ENCODE results near the gene PRKCE.

Gene PRKCE

DNA sequence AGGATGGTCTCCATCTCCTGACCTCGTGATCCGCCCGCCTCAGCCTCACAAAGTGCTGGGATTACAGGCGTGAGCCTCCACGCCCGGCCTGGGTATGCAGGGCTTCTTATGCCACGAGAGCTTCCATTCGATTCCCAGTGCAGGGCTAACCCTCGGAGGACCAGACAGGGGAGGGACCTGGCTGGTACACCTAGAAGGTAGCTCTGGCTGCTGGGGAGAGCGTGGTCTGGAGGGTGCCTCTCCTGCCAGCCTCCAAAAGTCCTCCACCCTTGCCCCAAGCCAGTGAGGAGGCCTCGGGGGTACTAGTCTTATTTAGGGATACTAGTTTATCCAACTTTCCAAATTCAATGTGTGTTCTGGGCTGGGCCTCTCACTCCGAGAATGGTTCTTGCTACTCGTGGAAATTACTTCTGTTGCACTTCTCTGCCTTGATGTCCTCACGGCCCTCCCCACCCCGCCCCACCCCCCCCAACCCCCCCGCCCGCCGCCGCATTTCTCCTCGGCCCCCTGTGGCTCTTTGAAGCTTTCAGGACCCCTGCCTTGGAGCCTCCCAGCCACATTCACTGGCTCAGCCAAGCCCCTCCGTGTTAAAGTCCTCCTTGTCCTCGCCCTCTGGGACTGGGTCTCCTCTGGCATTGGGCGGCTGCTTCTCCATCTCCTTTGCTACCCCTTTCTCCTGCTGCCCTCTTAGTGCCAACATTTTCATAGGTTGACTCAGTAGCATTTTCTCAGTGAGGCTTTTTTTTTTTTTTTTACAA, 502.7 kb downstream of the PRKCE start:
- no peak for DNase-seq (ENCODE audit: extremely low read depth in 1 of 2, low read depth in 1 of 2)

DNA sequence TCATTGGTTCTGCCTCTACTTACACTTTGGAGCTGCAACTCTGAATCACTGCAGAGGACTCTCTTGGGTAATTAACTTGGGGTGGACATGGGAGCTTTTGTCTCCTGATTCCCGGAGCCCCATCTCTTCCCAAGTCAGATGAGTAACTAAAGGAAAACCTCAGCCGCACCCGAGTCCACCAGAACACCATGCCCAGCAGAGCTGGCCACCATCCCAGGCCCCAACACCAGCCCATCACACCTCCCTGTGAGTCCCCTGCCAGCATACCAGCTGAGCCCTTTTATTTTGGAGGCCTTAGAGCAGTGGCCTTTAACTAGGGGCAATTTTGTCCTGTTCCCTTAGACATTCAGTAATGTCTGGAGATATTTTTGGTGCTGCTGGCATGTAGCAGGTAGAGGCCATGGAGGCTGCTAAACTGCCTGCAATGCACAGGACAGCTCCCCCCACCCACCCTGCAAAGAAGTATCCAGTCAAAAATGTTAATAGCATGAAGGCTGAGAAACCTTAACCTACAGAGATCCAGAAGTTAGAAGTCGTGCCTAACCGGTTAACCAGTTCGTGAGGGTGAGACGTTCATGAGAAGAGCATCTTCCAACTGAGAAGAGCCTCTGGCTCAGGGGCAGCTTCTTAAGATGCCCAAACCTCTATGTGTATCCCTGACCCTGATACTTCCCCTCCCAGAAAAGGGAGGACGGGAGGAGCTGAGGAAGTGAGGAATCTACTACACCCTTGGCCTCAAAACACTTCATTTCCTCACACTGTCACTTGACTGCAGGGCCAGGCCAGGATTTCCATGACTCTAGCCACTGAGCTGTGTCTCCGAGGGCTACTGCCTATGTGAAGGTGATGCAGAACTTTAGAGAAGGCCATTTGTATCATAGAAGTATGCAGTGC, 505.8 kb downstream of the PRKCE start:
- DNase-seq (ENCODE audit: extremely low read depth in 1 of 2, low read depth in 1 of 2): no peak

DNA sequence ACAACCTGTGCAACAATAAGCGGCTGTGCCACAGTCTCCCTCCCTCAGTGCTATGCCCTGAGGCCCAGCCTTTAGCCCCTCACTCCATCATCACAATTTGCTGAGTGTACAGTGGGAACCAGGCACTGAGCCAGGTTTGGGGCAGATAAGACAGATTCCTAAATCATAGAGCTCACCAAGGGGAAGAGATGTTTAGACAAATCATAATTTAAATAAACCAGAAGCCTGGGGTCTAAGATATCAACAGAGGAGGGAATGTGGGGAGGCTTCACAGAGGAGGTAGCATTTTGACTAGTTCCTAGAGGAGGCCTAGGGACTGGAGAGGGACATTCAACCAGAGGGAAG, 506.5 kb downstream of the PRKCE start:
- DNase-seq (ENCODE audit: extremely low read depth in 1 of 2, low read depth in 1 of 2): no peak

DNA sequence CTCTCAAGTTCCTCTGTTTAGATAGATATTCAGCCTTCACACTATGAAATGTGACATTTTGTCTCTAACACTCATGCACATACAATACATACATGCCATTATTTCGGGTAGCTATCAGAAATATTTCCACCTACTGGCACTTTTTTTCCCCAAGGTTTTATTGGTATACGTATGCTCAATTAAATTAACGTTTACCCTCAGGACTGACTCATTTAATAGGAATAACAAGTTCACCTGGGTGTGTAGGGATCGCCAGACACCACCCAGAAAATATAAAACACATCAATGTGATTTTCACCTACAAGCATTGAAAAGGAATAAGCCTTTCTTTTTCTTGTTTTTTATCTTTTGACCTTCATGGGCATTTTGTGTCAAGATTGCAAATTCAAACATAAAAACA, 507.2 kb downstream of the PRKCE start:
- no peak for DNase-seq (ENCODE audit: extremely low read depth in 1 of 2, low read depth in 1 of 2)

DNA sequence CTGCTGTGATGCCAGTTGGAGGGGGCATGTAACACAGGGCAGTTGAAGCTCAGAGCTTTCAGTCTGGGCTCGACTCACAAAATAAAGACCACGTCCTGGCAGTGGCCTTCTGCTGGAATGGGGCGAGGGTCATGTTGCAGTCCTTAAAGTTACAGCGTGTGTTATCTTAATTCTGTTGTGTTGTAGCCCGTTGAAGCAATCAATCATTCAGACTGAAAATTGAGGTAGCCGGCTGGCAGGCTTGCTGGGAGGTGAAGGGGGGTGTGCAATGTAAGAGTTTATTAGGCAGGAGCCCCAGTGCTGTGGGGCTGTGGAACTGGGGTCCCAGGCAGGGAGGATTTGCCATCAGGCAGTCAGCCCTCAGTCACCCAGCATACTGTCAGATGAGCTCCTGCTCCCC, 508.9 kb downstream of the PRKCE start:
- no peak for DNase-seq (ENCODE audit: extremely low read depth in 1 of 2, low read depth in 1 of 2)

DNA sequence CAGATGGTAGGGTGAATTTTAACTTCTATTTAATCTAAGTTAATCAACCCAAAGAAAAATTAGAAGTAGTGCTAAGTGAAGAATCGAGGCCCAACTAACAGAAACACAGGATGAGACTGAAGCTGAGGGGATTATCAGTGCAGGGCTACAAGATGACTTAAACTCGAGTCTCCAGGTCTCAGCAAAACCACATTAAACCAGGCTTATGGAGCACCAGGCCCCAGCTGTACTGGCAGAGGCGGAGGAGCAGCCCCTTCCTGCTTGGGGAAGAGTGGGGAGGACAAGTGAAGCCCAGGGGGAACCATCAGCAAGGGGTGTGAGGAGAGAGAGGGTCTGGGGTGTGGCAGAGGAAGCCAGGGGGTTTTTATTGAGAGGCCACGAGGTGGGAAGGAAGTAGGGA, 509.8 kb downstream of the PRKCE start:
- DNase-seq (ENCODE audit: extremely low read depth in 1 of 2, low read depth in 1 of 2): no peak

DNA sequence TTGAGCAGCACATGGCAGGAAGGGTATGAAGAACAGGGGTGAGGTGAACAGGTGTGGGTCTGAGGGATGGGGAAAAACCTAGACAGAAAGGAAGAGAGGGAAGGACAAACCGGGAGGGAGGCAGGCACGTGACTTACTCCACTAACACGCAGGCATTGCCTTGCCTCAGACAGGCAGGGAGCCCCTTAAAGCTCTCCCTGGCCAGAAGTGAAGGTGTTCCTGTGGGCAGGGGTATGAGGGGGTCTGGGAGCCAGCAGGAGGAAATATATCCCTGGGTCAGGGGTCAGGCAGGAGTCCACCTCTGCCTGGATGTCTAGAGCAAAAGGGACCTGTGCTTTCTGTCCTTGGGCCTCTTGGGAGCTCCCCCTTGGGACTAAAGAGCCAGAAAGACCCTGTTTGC, 510.4 kb downstream of the PRKCE start:
- no peak for DNase-seq (ENCODE audit: extremely low read depth in 1 of 2, low read depth in 1 of 2)

DNA sequence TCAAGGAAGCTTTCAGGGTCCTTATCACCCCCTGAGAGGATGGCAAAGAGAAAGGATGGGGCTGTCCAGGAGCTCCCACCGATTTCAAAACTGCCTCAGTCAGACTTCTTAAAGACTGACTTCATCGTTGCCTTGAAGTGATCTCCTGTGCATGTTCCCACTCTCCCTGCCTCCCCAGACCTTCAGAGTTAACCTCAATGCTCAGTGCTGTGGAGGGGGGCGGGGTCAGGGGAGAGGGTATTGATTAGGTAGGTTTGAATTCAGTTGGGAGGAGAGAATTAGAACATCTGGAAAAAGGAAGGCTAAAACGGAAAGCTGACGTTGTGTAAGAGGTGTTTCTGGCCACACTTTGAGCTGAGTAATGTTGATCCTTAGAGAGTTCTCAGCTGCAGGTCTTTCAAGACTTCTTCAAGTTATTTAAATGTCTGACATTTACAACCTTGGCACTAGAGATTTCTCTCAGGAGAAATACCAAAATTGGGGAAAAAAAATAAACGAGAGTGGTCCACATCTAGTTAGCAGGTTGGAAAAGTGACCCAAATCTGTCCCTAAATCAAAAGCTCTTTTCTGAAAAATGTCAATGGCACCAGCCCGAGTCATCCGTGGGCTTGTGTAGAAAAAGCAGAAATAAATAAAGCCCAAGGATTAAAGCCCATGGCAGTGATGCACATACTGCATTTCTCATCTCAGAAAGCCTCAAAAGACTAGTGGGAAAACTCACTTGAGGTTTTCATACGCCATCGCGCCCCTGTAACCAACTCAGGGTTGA, 511.0 kb downstream of the PRKCE start:
- no peak for DNase-seq (ENCODE audit: extremely low read depth in 1 of 2, low read depth in 1 of 2)

DNA sequence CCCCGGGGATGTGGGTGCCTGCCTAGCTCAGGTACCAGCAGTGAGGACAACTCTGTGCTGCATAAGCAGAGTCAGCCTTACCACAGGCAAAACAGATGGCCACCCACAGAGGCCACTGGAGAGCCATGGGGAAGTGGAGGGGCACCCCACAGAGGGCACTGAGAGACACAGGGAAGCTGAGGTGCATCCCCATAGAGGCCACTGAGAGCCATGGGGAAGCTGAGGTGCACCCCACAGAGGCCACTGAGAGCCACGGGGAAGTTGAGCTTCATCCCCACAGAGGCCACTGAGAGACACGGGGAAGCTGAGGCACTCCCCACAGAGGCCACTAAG, 511.6 kb downstream of the PRKCE start:
- DNase-seq (ENCODE audit: extremely low read depth in 1 of 2, low read depth in 1 of 2): no peak

DNA sequence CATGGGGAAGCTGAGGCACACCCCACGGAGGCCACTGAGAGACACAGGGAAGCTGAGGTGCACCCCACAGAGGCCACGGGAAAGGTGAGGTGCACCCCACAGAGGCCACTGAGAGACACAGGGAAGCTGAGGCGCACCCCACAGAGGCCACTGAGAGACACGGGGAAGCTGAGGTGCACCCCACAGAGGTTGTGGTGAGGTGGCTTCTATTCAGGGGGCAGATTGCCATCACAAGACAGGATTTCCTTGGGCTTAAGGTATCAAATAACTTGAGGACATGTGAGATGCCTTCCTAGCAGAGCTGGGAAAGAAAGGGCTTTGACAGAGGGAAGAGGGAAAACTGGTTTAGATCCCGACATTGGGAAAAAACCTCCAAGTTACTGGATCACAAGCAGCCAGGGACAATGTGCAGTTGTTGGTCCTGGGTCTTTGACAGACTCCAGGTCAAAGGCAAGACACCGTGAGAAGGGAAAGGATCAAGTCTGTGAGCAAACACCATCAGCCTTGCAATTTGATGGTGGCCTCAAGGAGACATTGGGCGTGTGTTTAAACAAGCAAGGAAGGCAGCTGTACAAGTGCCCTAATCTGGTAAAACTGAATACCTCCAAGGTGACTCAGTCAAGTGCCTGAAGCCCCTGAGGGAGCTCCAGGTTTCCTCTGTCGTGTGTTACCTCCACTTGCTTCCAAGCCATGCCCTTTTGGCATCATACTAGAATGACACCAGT, 512.5 kb downstream of the PRKCE start:
- no peak for DNase-seq (ENCODE audit: extremely low read depth in 1 of 2, low read depth in 1 of 2)

DNA sequence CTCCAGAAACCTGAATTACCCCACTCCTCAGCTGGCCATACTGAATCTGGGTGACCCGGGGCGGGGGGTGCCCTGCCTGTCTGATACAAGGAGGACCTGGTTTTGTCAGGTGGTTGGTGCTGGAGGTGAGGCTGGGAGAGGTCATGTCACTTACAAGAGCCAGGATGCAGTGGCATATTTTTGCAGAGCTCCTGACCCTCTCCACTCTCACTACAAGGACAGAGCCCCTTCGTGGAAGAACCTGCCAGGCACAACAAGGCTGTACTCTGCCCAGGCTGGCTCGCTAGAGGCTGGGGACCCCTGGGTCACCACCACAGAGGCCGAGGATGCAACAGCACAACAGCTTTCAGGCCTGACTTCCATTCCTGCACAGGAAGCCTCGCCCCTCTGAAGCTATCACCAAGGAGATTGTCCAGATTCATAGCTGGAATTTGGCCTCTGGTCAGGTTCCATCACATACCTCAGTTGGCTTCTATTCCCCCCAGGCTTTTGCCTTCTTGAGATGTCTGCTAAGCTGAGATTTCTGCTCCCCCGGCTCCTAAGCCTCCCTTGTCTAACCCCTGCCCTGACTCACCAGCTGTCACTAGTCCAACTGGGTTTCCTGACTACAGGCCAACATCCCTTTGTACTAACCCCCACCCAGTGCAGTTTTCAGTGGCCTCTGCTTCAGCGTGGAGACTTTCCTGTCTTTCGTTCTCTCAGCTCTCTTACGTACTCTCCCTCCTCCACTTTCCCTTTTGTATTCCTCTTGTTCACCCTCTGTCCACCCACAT, 513.2 kb downstream of the PRKCE start:
- no peak for DNase-seq (ENCODE audit: extremely low read depth in 1 of 2, low read depth in 1 of 2)

DNA sequence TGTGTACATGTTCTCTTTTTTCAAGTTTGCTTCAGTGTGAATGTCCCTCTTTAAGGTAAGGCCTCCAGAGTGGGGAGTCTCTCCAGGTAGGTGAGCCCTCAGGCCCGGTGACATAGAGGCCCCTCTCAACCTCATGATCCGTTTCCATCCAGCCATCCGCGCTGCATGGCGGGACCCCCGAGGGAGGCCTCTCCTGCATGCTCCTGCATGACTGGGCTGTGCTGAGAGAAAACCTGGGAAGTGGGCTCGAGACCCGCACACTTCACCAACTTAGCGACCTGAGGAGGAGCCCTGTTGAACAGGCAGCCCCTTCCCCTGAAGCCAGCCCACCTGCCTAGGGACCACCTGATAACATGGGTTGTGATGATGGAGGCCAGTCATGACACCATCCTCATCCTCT, 514.4 kb downstream of the PRKCE start:
- DNase-seq (ENCODE audit: extremely low read depth in 1 of 2, low read depth in 1 of 2): no peak

DNA sequence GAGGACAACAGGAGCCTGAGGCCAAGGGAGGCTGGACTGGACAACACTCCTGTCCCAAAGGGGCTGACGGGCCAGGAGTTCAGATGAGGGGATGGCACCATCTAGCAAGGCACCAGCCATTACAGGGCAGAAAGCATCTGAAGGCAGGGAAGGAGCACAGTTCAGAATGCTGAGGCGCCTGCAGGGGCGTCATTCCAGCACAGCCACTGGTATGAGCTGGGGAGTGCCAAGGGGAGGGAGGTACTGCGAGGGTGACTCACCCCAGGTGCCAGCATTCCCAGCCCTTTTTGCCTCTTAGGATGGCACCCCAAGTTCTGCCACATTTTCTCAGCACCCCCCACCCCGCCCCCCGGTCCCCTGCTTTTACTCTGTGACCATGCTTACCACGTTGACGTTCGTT, 515.9 kb downstream of the PRKCE start:
- DNase-seq (ENCODE audit: extremely low read depth in 1 of 2, low read depth in 1 of 2): no peak

DNA sequence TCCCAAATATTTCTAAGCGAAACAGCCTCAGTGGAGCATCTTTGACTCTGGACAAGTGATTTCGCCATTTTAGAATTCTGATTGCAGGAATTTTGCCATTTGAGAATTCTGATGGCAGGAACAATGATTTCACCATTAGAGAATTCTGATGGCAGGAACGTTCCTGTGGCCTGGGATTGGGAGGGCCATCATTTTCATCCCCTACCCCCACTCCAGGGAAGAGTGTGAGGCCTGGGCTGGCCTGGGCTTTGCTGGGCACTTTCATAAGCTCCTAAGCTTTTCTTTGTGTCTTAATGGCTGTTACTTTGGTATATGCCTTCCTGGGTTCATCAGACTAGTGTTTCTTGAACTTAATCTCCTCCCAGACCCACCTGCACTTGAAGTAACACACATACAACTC, 516.4 kb downstream of the PRKCE start:
- no peak for DNase-seq (ENCODE audit: extremely low read depth in 1 of 2, low read depth in 1 of 2)

DNA sequence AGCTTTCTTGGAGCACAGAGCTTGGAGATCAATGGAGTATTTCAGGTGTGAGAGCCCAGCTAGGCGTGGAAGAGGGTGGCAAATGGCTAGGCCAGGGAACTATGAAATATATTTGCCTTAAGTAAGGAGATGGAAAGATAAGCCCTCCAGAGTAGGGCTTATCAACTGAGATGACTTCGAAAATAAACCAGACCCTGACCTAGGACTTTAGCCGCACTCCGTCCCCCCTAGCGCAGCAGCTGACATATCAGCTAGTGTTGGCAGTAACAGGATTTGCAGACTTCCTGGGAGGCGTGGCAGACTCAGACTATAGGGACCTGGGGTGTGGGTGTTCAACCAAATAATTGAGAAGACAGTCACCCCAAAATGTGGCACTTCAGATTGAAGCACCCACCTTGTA, 518.0 kb downstream of the PRKCE start:
- DNase-seq (ENCODE audit: extremely low read depth in 1 of 2, low read depth in 1 of 2): no peak

DNA sequence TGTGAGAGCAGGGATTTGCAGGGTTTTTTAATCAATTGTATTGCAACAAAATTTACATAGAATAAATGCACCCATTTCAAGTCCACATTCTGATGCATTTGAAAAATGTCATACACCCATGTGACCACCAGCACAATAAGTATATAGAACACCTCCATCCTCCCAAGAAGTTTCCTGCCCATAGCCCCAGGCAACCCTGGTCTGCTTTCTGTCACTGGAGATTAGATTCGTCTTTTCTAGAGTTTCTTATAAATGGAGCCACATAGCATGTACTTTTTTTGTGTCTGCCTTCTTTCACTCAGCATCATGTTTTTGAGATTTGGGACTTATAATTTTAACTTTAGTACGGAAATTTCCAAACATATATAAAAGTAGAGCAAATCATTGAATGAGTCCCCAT, 518.6 kb downstream of the PRKCE start:
- DNase-seq (ENCODE audit: extremely low read depth in 1 of 2, low read depth in 1 of 2): no peak

DNA sequence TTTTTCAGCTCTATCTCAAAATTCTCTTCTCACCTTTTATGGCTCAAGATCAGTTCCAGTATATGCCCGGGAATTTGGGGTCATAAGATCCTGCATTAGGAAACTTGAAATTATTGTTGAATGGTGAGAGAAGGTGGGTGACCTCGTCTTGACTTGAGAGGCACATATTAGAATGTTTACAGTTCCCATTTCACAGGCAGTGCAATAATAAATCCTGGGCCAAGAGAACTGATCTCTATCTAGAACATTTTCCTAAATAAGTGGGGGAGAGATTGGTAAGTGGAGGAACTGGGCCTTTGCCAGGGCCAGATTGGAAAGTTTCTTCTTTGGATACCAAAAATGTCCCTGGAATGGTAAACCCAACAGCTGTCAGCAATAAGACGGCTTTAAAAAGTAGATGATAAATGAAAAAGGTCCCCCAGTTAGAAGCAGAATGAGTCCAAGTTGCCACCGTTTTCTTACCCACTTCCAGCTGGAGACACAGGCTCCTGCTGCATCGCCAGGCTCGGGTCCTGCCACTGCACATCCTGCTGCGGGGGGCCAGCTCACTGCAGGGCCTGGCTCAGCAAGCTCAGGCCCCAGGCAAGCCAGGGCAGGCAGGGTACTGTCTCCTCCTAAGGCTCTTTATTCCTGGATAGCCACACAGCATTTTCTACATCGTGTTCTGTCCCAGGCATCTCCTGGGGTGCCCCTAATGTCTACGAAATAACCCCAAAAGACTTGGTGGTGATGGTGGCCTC, 519.3 kb downstream of the PRKCE start:
- DNase-seq (ENCODE audit: extremely low read depth in 1 of 2, low read depth in 1 of 2): no peak

DNA sequence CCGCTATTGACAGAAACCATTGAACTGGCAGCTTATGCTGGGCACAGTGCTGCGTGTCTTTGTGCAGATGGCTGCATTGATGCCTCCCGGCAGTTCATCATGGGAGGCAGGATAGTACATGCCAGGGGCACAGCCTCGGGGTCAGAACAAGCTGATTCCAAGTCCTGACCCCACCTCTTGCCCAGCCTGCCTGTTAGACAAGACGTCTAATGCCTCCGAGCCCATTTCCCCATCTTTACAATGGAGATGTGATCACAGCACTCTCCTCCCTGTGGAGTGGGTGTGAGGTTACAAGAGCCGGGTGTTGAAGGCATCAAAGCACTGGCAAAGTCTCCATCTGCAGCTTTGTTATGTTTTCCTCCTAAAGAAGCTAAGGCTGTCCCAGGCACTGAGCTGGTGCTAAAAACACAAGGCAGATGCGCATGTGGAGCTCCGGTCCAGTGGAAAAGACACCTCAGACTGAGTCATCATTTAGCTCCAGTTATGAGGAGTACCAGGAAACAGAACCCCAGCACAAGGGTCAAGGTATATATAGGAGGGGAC, 520.0 kb downstream of the PRKCE start:
- no peak for DNase-seq (ENCODE audit: extremely low read depth in 1 of 2, low read depth in 1 of 2)

DNA sequence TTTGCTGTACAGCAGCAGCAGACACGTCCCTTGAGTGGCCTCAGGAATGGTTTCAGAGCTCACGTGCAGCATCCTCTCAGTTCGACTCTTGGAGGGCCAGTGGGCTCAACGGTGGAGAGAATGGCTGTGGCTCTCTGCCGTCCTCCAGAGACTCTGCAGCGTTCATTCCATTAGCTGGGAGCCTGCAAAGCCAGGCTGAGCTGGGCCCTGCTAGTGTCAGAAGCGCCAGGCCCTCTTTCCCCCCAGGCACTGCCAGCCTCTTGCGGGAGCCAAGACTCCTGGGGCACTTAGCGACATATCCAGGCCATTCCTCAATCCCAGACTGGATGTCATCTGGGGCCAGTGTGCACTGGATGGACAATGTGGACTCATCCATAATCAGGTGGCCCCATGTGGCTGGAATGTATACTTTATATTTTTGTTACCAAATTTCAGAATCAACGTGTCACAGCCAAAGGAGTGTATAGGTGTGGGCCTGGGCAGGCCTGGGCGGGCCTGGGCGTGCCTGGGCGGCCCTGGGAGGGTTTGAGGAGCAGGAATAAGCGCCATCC, 520.6 kb downstream of the PRKCE start:
- no peak for DNase-seq (ENCODE audit: extremely low read depth in 1 of 2, low read depth in 1 of 2)
